CD4-positive, CD25-positive, alpha-beta regulatory T cell (primary cell): ENCODE data around the gene UBE4B. TPM values are rescaled to one million over a fixed set of nuclear protein-coding genes. Genes with fewer than 3 reads are reported as not detected.

Experiments used
- ATAC-seq, 2 donors: fragments of 150-1000 bp; cut with Tn5 transposase; one replicate each; pipeline ENCODE4 v1.10.0; 2021; ENCODE audit warnings: low read depth in 2 of 2, moderate number of reproducible peaks in 2 of 2, moderate library complexity in 1 of 2
- DNase-seq, 3 donors: peaks; one replicate each; pipeline versions ENCODE4 v3.0.0 to v3.0.0-alpha.2; 2012 to 2022; ENCODE audit warnings: mixed read lengths in 1 of 3
- H3K27ac ChIP-seq: one replicate; pipeline ENCODE4 v1.7.0; 2013; ENCODE audit warnings: mild to moderate bottlenecking, low read length; ENCODE audit not compliant: insufficient read depth, poor library complexity, severe bottlenecking
- H3K27me3 ChIP-seq: one replicate; pipeline ENCODE4 v1.7.0; 2013; ENCODE audit warnings: low read length; ENCODE audit not compliant: control insufficient read depth, insufficient read depth
- H3K36me3 ChIP-seq: one replicate; pipeline ENCODE4 v1.7.0; 2013; ENCODE audit warnings: mild to moderate bottlenecking, low read length, moderate library complexity; ENCODE audit not compliant: control insufficient read depth, insufficient read depth
- H3K4me1 ChIP-seq: 2 replicates; pipeline ENCODE4 v1.7.0; 2013; ENCODE audit warnings: mild to moderate bottlenecking, low read length; ENCODE audit not compliant: insufficient read depth, control insufficient read depth, poor library complexity, severe bottlenecking
- H3K4me3 ChIP-seq: one replicate; pipeline ENCODE4 v1.7.0; 2013; ENCODE audit warnings: low read depth, mild to moderate bottlenecking, low read length, moderate library complexity
- H3K9me3 ChIP-seq, 2 experiments: 1 replicate in 1 of 2; 2 replicates in 1 of 2; pipeline ENCODE4 v1.7.0; 2013; ENCODE audit warnings: low read length in 2 of 2, mild to moderate bottlenecking in 1 of 2, moderate library complexity in 1 of 2; ENCODE audit not compliant: control insufficient read depth in 2 of 2
- H3K27ac Mint-ChIP-seq, 3 donors: one replicate each; pipeline ENCODE4 v1.8.0; 2020 to 2022; ENCODE audit warnings: mild to moderate bottlenecking in 3 of 3, mixed read lengths in 3 of 3, moderate library complexity in 2 of 3
- H3K27me3 Mint-ChIP-seq: one replicate; pipeline ENCODE4 v1.8.0; 2022; ENCODE audit warnings: mild to moderate bottlenecking, mixed read lengths
- H3K36me3 Mint-ChIP-seq: one replicate; pipeline ENCODE4 v1.8.0; 2020; ENCODE audit warnings: mixed read lengths
- H3K4me1 Mint-ChIP-seq, 4 donors: one replicate each; pipeline ENCODE4 v1.8.0; 2020 to 2022; ENCODE audit warnings: mixed read lengths in 4 of 4, mild to moderate bottlenecking in 1 of 4
- H3K4me3 Mint-ChIP-seq, 4 donors: one replicate each; pipeline ENCODE4 v1.8.0; 2020 to 2022; ENCODE audit warnings: mild to moderate bottlenecking in 4 of 4, mixed read lengths in 4 of 4, moderate library complexity in 3 of 4
- H3K9me3 Mint-ChIP-seq, 7 donors: one replicate each; pipeline ENCODE4 v1.8.0; 2020 to 2022; ENCODE audit warnings: mixed read lengths in 7 of 7, mild to moderate bottlenecking in 3 of 7, moderate library complexity in 2 of 7
- polyA plus RNA-seq, 4 donors: library from polyadenylated mRNA; unstranded; fragments of 300-500 nt; fragmentation: Illumina TruSeq; gene quantifications; one replicate each; pipeline ENCODE4 v1.2.3, GENCODE V29; 2021
- total RNA-seq: library from RNA; stranded (reverse); gene quantifications from one replicate; pipeline ENCODE4 v1.2.3, GENCODE V29; 2022

The UBE4B gene
- total and polyA plus RNA-seq, 5 donors from 2014 or later, result 8.0 to 38.7 (median 9.3) TPM

GRCh38 chr1:10042746-10043145 lies 10.0 kb downstream of the UBE4B start:
- Histone ChIP-seq H3K4me3 (no peak overlapping the region), H3K36me3 (peaks cover 14% of the 10 kb centered on the region), H3K27ac (no peak overlapping the region), H3K9me3 (no peaks in the 10 kb centered on the region), H3K4me1 (no peaks in the 10 kb centered on the region), H3K27me3 (no peaks in the 10 kb centered on the region)
- H3K27ac Mint-ChIP-seq, result peak overlapping the region in 1 of 3 donors; percentile 60
- no peaks in the 10 kb centered on the region for H3K27me3 Mint-ChIP-seq
- peaks cover 5 to 45% (median 34%) of the 10 kb centered on the region in 4 donors for H3K4me1 Mint-ChIP-seq
- H3K36me3 Mint-ChIP-seq, result peaks cover 28% of the 10 kb centered on the region
- no peak for ATAC-seq
- H3K4me3 Mint-ChIP-seq, result no peak overlapping the region
- no peaks in the 10 kb centered on the region for H3K9me3 Mint-ChIP-seq
- no peak for DNase-seq

- peaks cover 17% of the 10 kb centered on the region for H3K36me3 ChIP-seq
- peaks cover 38% of the 10 kb centered on the region for H3K36me3 Mint-ChIP-seq
- peak overlapping the region in 1 of 3 donors; percentile 57 for H3K27ac Mint-ChIP-seq
- no peaks in the 10 kb centered on the region for H3K9me3 Mint-ChIP-seq
- no peak overlapping the region for H3K4me3 ChIP-seq
- no peak overlapping the region for H3K27ac ChIP-seq
- ATAC-seq, result no peak
- peak overlapping the region in 1 of 4 donors; percentile 47 for H3K4me3 Mint-ChIP-seq
- H3K27me3 Mint-ChIP-seq, result no peaks in the 10 kb centered on the region
- DNase-seq, result no peak
- peaks cover 5 to 52% (median 42%) of the 10 kb centered on the region in 4 donors for H3K4me1 Mint-ChIP-seq
- no peaks in the 10 kb centered on the region for H3K9me3 ChIP-seq
- H3K4me1 ChIP-seq, result no peaks in the 10 kb centered on the region
- no peaks in the 10 kb centered on the region for H3K27me3 ChIP-seq
These were observed 13.0 kb downstream of the UBE4B start for GRCh38 chr1:10045480-10046355.

GRCh38 chr1:10046356-10047085 lies 13.8 kb downstream of the UBE4B start:
- Histone ChIP-seq H3K36me3 (peaks cover 24% of the 10 kb centered on the region), H3K9me3 (no peaks in the 10 kb centered on the region), H3K4me1 (no peaks in the 10 kb centered on the region), H3K27me3 (no peaks in the 10 kb centered on the region), H3K4me3 (no peak overlapping the region), H3K27ac (no peak overlapping the region)
- ATAC-seq (no peak), DNase-seq (no peak)
- Mint-ChIP-seq H3K4me3 (peak overlapping the region in 1 of 4 donors; percentile 3), H3K27ac (peak overlapping the region in 1 of 3 donors; percentile 57), H3K4me1 (peaks cover 11 to 49% (median 48%) of the 10 kb centered on the region in 4 donors), H3K27me3 (no peaks in the 10 kb centered on the region), H3K36me3 (peaks cover 43% of the 10 kb centered on the region), H3K9me3 (no peaks in the 10 kb centered on the region)

- Histone ChIP-seq H3K27me3 (no peaks in the 10 kb centered on the region), H3K4me3 (no peak overlapping the region), H3K27ac (no peak overlapping the region), H3K36me3 (peaks cover 21% of the 10 kb centered on the region), H3K4me1 (no peaks in the 10 kb centered on the region), H3K9me3 (no peaks in the 10 kb centered on the region)
- Mint-ChIP-seq H3K36me3 (peaks cover 47% of the 10 kb centered on the region), H3K27me3 (no peaks in the 10 kb centered on the region), H3K27ac (peak overlapping the region in 2 of 3 donors; percentile 9 to 41), H3K4me1 (peaks cover 7 to 51% (median 43%) of the 10 kb centered on the region in 4 donors), H3K4me3 (no peak overlapping the region), H3K9me3 (no peaks in the 10 kb centered on the region)
- DNase-seq (no peak), ATAC-seq (no peak)
These were observed 15.8 kb downstream of the UBE4B start for GRCh38 chr1:10048601-10049000.

GRCh38 chr1:10050611-10051010 lies 17.9 kb downstream of the UBE4B start:
- no peaks in the 10 kb centered on the region for H3K27me3 Mint-ChIP-seq
- no peak for ATAC-seq
- Histone ChIP-seq H3K9me3 (no peaks in the 10 kb centered on the region), H3K4me1 (no peaks in the 10 kb centered on the region), H3K36me3 (peaks cover 18% of the 10 kb centered on the region), H3K4me3 (no peak overlapping the region), H3K27me3 (no peaks in the 10 kb centered on the region), H3K27ac (no peak overlapping the region)
- H3K36me3 Mint-ChIP-seq, result peaks cover 38% of the 10 kb centered on the region
- H3K4me1 Mint-ChIP-seq, result peaks cover 7 to 44% (median 37%) of the 10 kb centered on the region in 4 donors
- no peaks in the 10 kb centered on the region for H3K9me3 Mint-ChIP-seq
- no peak for DNase-seq
- no peak overlapping the region for H3K4me3 Mint-ChIP-seq
- peak overlapping the region in 1 of 3 donors; percentile 51 for H3K27ac Mint-ChIP-seq

- no peak overlapping the region for H3K27ac Mint-ChIP-seq
- no peak for ATAC-seq
- DNase-seq, result no peak
- no peaks in the 10 kb centered on the region for H3K9me3 ChIP-seq
- H3K36me3 Mint-ChIP-seq, result peaks cover 36% of the 10 kb centered on the region
- no peaks in the 10 kb centered on the region for H3K4me1 ChIP-seq
- no peaks in the 10 kb centered on the region for H3K9me3 Mint-ChIP-seq
- H3K27me3 Mint-ChIP-seq, result no peaks in the 10 kb centered on the region
- H3K27ac ChIP-seq, result no peak overlapping the region
- no peak overlapping the region for H3K4me3 ChIP-seq
- peaks cover 19% of the 10 kb centered on the region for H3K36me3 ChIP-seq
- peaks cover 12 to 38% (median 29%) of the 10 kb centered on the region in 4 donors for H3K4me1 Mint-ChIP-seq
- no peaks in the 10 kb centered on the region for H3K27me3 ChIP-seq
- H3K4me3 Mint-ChIP-seq, result no peak overlapping the region
These were observed 18.9 kb downstream of the UBE4B start for GRCh38 chr1:10051656-10052055.

GRCh38 chr1:10052347-10052746 lies 19.6 kb downstream of the UBE4B start:
- no peak overlapping the region for H3K4me3 Mint-ChIP-seq
- peaks cover 31% of the 10 kb centered on the region for H3K36me3 Mint-ChIP-seq

More at GRCh38 chr1:10052347-10052746, 19.6 kb downstream of the UBE4B start:
- no peak overlapping the region for H3K4me3 ChIP-seq
- no peaks in the 10 kb centered on the region for H3K4me1 ChIP-seq
- Mint-ChIP-seq H3K27ac (no peak overlapping the region), H3K27me3 (no peaks in the 10 kb centered on the region), H3K9me3 (no peaks in the 10 kb centered on the region), H3K4me1 (peaks cover 12 to 32% (median 23%) of the 10 kb centered on the region in 4 donors)
- peaks cover 19% of the 10 kb centered on the region for H3K36me3 ChIP-seq
- H3K27ac ChIP-seq, result no peak overlapping the region
- ATAC-seq, result no peak
- no peaks in the 10 kb centered on the region for H3K27me3 ChIP-seq
- no peak for DNase-seq
- H3K9me3 ChIP-seq, result no peaks in the 10 kb centered on the region
